ENCODE results near the gene HNRNPA1. TPM values are rescaled to one million over a fixed set of nuclear protein-coding genes. Genes with fewer than 3 reads are reported as not detected.
A peak's percentile ranks its signal among the peaks of the same experiment; 100 is the strongest.

HNRNPA1 gene
- total RNA-seq, 1 donor from 2014 or later = 1,804 TPM

- peaks cover 14% of the 10 kb centered on the region for H3K4me1 Mint-ChIP-seq (ENCODE audit: unreplicated experiment)
- DNase-seq (ENCODE audit: low spot score) = no peak
- no peak overlapping the region for H3K4me3 Mint-ChIP-seq (ENCODE audit: unreplicated experiment)
- H3K27me3 Mint-ChIP-seq (ENCODE audit: unreplicated experiment) = no peaks in the 10 kb centered on the region
- H3K27ac Mint-ChIP-seq (ENCODE audit: unreplicated experiment) = no peak overlapping the region
- peaks cover 19% of the 10 kb centered on the region for H3K36me3 Mint-ChIP-seq (ENCODE audit: low read depth, unreplicated experiment)
- H3K9me3 Mint-ChIP-seq (ENCODE audit: unreplicated experiment) = no peaks in the 10 kb centered on the region
- TF ChIP-seq, protein P1, sequence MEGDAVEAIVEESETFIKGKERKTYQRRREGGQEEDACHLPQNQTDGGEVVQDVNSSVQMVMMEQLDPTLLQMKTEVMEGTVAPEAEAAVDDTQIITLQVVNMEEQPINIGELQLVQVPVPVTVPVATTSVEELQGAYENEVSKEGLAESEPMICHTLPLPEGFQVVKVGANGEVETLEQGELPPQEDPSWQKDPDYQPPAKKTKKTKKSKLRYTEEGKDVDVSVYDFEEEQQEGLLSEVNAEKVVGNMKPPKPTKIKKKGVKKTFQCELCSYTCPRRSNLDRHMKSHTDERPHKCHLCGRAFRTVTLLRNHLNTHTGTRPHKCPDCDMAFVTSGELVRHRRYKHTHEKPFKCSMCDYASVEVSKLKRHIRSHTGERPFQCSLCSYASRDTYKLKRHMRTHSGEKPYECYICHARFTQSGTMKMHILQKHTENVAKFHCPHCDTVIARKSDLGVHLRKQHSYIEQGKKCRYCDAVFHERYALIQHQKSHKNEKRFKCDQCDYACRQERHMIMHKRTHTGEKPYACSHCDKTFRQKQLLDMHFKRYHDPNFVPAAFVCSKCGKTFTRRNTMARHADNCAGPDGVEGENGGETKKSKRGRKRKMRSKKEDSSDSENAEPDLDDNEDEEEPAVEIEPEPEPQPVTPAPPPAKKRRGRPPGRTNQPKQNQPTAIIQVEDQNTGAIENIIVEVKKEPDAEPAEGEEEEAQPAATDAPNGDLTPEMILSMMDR (IDR thresholded peaks at IDR 0.05; ENCODE audit: unreplicated experiment) = no peak
Observed at GRCh38 chr12:54253240-54253639, 27.3 kb upstream of the HNRNPA1 start.

DNA sequence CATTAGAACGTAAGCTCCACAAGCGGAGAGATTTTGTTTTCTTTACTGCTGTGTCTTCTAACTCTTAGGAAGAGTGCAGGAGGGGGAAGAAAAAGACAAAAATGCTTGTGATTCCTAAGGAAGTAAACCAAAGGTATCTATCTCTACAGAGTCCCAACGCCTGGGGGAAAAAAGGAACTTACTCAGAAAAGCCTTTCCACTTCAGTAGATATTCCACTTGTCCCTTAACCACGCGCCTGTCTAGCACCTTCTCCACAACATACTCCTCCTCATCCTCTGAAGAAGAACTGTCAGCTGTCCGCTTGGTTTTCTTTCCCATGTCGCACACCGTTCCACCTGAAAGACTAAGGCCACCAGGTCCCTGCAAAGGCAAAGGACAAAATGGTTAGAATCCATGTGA lies 23.2 kb upstream of the HNRNPA1 start:
- TF ChIP-seq, protein P1 (IDR thresholded peaks at IDR 0.05; ENCODE audit: unreplicated experiment) = no peak
- H3K4me1 Mint-ChIP-seq (ENCODE audit: unreplicated experiment) = peaks cover 31% of the 10 kb centered on the region
- H3K27me3 Mint-ChIP-seq (ENCODE audit: unreplicated experiment) = no peaks in the 10 kb centered on the region

GRCh38 chr12:54258201-54258681 lies 22.3 kb upstream of the HNRNPA1 start:
- TF ChIP-seq, protein P1 (IDR thresholded peaks at IDR 0.05; ENCODE audit: unreplicated experiment) = no peak
- no peak for DNase-seq (ENCODE audit: low spot score)
- Mint-ChIP-seq H3K9me3 (ENCODE audit: unreplicated experiment) (no peaks in the 10 kb centered on the region), H3K4me1 (ENCODE audit: unreplicated experiment) (peaks cover 35% of the 10 kb centered on the region), H3K4me3 (ENCODE audit: unreplicated experiment) (no peak overlapping the region), H3K27me3 (ENCODE audit: unreplicated experiment) (no peaks in the 10 kb centered on the region), H3K27ac (ENCODE audit: unreplicated experiment) (peak overlapping the region; percentile 99), H3K36me3 (ENCODE audit: low read depth, unreplicated experiment) (peaks cover 7% of the 10 kb centered on the region)

More for the DNA sequence above, 23.2 kb upstream of the HNRNPA1 start:
- no peak overlapping the region for H3K4me3 Mint-ChIP-seq (ENCODE audit: unreplicated experiment)
- H3K36me3 Mint-ChIP-seq (ENCODE audit: low read depth, unreplicated experiment) = peaks cover 9% of the 10 kb centered on the region
- no peak for DNase-seq (ENCODE audit: low spot score)
- H3K9me3 Mint-ChIP-seq (ENCODE audit: unreplicated experiment) = no peaks in the 10 kb centered on the region
- peak overlapping the region; percentile 99 for H3K27ac Mint-ChIP-seq (ENCODE audit: unreplicated experiment)

- Mint-ChIP-seq H3K27ac (ENCODE audit: unreplicated experiment) (peak overlapping the region; percentile 99), H3K9me3 (ENCODE audit: unreplicated experiment) (no peaks in the 10 kb centered on the region), H3K36me3 (ENCODE audit: low read depth, unreplicated experiment) (peaks cover 10% of the 10 kb centered on the region), H3K4me1 (ENCODE audit: unreplicated experiment) (peaks cover 35% of the 10 kb centered on the region), H3K27me3 (ENCODE audit: unreplicated experiment) (no peaks in the 10 kb centered on the region), H3K4me3 (ENCODE audit: unreplicated experiment) (peak overlapping the region; percentile 76)
- peak; percentile 81 for DNase-seq (ENCODE audit: low spot score)
- TF ChIP-seq, protein P1 (IDR thresholded peaks at IDR 0.05; ENCODE audit: unreplicated experiment) = no peak
Observed at GRCh38 chr12:54259194-54260011, 21.1 kb upstream of the HNRNPA1 start.

- peaks cover 3% of the 10 kb centered on the region for H3K36me3 Mint-ChIP-seq (ENCODE audit: low read depth, unreplicated experiment)
- no peaks in the 10 kb centered on the region for H3K27me3 Mint-ChIP-seq (ENCODE audit: unreplicated experiment)
- TF ChIP-seq, protein P1 (IDR thresholded peaks at IDR 0.05; ENCODE audit: unreplicated experiment) = no peak
- H3K4me3 Mint-ChIP-seq (ENCODE audit: unreplicated experiment) = no peak overlapping the region
- no peaks in the 10 kb centered on the region for H3K9me3 Mint-ChIP-seq (ENCODE audit: unreplicated experiment)
- H3K4me1 Mint-ChIP-seq (ENCODE audit: unreplicated experiment) = peaks cover 37% of the 10 kb centered on the region
- peak overlapping the region; percentile 80 for H3K27ac Mint-ChIP-seq (ENCODE audit: unreplicated experiment)
- no peak for DNase-seq (ENCODE audit: low spot score)
Observed at GRCh38 chr12:54261815-54262402, 18.6 kb upstream of the HNRNPA1 start.

All from endothelial cell (in vitro differentiated cells).